HG02840 (cell line): ENCODE data around the gene PABPN1.
A peak's percentile ranks its signal among the peaks of the same experiment; 100 is the strongest.

Experiments
- ATAC-seq: cut with Tn5 transposase; IDR thresholded peaks from one replicate; pipeline ENCODE4 v1.9.1; 2021; ENCODE audit warnings: mild to moderate bottlenecking, moderate library complexity, moderate number of reproducible peaks; ENCODE audit not compliant: unreplicated experiment, low FRiP score

PABPN1 gene

GRCh38 chr14:23300687-23301223 lies 20.5 kb upstream of the PABPN1 start:
- ATAC-seq: no peak

GRCh38 chr14:23301288-23301968 lies 19.8 kb upstream of the PABPN1 start:
- peak; percentile 83 for ATAC-seq

- peak; percentile 21 for ATAC-seq
These were observed 19.3 kb upstream of the PABPN1 start for GRCh38 chr14:23301969-23302289.

GRCh38 chr14:23302290-23303225 lies 18.7 kb upstream of the PABPN1 start, which contains the start of gene PPP1R3E:
Gene PPP1R3E, minus strand, starts transcription at chr14:23302859. Its CDS starts 283 bp downstream, at chr14:23302576.
- peak; percentile 29 for ATAC-seq

GRCh38 chr14:23306412-23307145 lies 14.7 kb upstream of the PABPN1 start, which contains the start of gene BCL2L2:
Gene BCL2L2, plus strand, starts transcription at chr14:23306833. Its CDS starts 935 bp downstream, at chr14:23307768.
- no peak for ATAC-seq

GRCh38 chr14:23307146-23307530 lies 14.1 kb upstream of the PABPN1 start:
- ATAC-seq: no peak

GRCh38 chr14:23307687-23308644 lies 13.3 kb upstream of the PABPN1 start:
- ATAC-seq: no peak

- ATAC-seq: no peak
These were observed 12.4 kb upstream of the PABPN1 start for GRCh38 chr14:23308721-23309445.

- no peak for ATAC-seq
These were observed 10.7 kb upstream of the PABPN1 start for GRCh38 chr14:23310546-23310945.

- ATAC-seq: no peak
These were observed 5.0 kb upstream of the PABPN1 start for GRCh38 chr14:23316300-23316699.

GRCh38 chr14:23319746-23320583 lies 1.3 kb upstream of the PABPN1 start:
- ATAC-seq: no peak

- ATAC-seq: peak; percentile 13
These were observed 603 bp downstream of the PABPN1 start for GRCh38 chr14:23321572-23322547.

GRCh38 chr14:23322568-23323517 lies 1.6 kb downstream of the PABPN1 start:
- ATAC-seq: no peak

GRCh38 chr14:23323838-23324454 lies 2.7 kb downstream of the PABPN1 start:
- ATAC-seq: no peak

GRCh38 chr14:23324455-23324846 lies 3.2 kb downstream of the PABPN1 start:
- ATAC-seq: no peak
